Stimulated activated naive B cell treated with anti-CD40 and anti-IgM and Interleukin-4, amounts not matched to agents 10 μg/mL and 1 μg/mL and 100 μg/mL, for 72 hours (primary cell): ENCODE results near the gene CHRM3.
"Not testable (repeated sequence)": the region's sequence is repeated elsewhere in the genome, so short reads cannot be mapped to it uniquely, and the experiment has no call there.

Experiments used
- ATAC-seq, 2 donors: fragments of 150-1000 bp; cut with Tn5 transposase; replicated peaks; 2 replicates each; pipeline ENCODE4 v1.10.0; 2021; ENCODE audit warnings: moderate library complexity in 1 of 2
- DNase-seq: peaks from one replicate; pipeline ENCODE4 v3.0.0; 2021
- H3K27ac Mint-ChIP-seq: one replicate; pipeline ENCODE4 v1.8.0; 2022; ENCODE audit warnings: mild to moderate bottlenecking, mixed read lengths
- H3K27me3 Mint-ChIP-seq, 2 donors: one replicate each; pipeline ENCODE4 v1.8.0; 2022; ENCODE audit warnings: mixed read lengths in 2 of 2
- H3K36me3 Mint-ChIP-seq, 2 donors: one replicate each; pipeline ENCODE4 v1.8.0; 2022; ENCODE audit warnings: mixed read lengths in 2 of 2, mild to moderate bottlenecking in 1 of 2
- H3K4me1 Mint-ChIP-seq, 2 donors: one replicate each; pipeline ENCODE4 v1.8.0; 2022; ENCODE audit warnings: mixed read lengths in 2 of 2, mild to moderate bottlenecking in 1 of 2
- H3K4me3 Mint-ChIP-seq, 2 donors: one replicate each; pipeline ENCODE4 v1.8.0; 2022; ENCODE audit warnings: mild to moderate bottlenecking in 2 of 2, mixed read lengths in 2 of 2, moderate library complexity in 1 of 2
- H3K9me3 Mint-ChIP-seq, 2 donors: one replicate each; pipeline ENCODE4 v1.8.0; 2022; ENCODE audit warnings: mixed read lengths in 2 of 2, mild to moderate bottlenecking in 1 of 2

The CHRM3 gene

DNA sequence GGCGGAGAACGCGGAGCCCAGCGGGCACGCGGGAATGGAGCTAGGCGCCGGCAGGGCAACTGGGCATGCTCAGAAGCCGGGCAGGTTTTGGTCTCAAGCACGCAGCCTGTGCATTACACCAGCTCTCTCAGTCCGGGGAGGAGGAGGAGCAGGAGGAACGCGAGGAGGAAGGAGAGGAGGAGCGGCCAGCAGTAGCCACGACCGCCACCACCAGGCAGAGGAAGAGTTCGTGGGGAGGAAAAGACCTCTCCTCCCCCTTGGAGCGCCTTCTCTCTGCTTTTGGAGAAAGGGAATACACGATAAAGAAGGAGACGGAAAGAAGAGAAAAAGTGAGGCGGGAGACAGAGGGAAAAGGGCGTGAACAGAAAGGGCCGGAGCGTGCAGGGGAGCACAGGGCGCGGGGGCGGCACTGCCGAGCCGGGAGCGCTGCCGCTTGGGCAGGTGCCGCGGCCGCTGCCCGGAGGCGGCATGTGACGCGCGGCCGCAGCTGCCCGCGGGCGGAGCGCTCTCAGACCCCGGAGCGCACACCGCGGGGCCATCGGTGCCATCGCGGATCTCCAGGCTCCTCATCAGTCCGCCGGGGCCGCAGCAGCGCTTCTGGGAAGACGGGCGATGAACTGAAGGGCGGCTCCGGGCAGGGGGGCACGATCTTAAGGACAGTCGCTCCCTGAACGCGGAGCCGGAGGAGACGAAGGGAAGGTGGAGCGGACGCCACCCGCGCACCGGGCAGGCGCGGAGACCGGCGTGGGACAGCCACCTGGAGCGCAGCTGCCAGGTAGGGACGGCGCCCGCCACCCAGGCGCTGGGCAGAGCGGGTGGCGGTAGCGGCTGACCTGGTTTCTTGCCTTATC is at the start of gene CHRM3:
Gene CHRM3 (plus strand): TSS at position 116 of the 851 bp plus-strand sequence. CDS start 520,884 bp downstream, outside the sequence.
- Mint-ChIP-seq H3K27me3 (peaks cover 36 to 50% of the 10 kb centered on the region in 2 donors), H3K9me3 (no peaks in the 10 kb centered on the region), H3K27ac (peak within 1 kb of the TSS; percentile 79), H3K36me3 (no peaks in the 10 kb centered on the region), H3K4me1 (peaks cover 7 to 20% of the 10 kb centered on the region in 2 donors), H3K4me3 (peak within 1 kb of the TSS; percentile 59 to 64)
- no peak for DNase-seq
- no peak for ATAC-seq

DNA sequence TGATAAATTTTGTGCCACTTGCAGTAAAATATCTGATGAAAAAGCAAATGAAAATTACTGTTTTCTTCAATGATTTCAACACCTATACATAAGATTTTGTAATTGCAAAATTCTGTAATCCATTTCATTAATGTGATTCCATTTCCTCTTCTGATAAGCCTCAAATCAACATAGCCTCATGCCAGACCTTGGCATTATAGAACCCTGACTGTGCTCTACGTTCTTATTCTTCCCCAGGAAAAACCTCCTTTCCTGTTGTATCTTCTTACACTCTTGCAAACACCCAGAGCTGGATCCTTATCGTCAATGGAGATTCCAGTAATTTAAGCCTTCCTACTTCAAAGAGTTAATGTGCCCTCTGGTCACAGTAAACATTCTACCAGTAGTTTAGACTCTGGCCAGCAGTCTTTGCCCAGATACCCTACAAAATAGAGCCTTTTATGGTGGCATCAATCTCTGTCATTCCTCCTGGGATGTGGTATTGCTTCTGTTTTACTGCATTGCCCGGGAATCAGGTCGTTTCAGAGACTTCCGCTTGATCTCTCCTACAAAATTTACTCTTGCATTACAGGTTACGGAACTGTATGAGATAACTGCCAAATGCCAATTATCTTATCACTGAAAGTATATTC is 48.5 kb upstream of the CHRM3 start:
- H3K27ac Mint-ChIP-seq, result no peak overlapping the region
- ATAC-seq (no peak), DNase-seq (no peak)
- H3K36me3 Mint-ChIP-seq, result no peaks in the 10 kb centered on the region
- H3K27me3 Mint-ChIP-seq, result no peaks in the 10 kb centered on the region
- H3K4me1 Mint-ChIP-seq, result no peaks in the 10 kb centered on the region
- no peak overlapping the region for H3K4me3 Mint-ChIP-seq
- peaks cover 0 to 7% of the 10 kb centered on the region in 2 donors for H3K9me3 Mint-ChIP-seq

DNA sequence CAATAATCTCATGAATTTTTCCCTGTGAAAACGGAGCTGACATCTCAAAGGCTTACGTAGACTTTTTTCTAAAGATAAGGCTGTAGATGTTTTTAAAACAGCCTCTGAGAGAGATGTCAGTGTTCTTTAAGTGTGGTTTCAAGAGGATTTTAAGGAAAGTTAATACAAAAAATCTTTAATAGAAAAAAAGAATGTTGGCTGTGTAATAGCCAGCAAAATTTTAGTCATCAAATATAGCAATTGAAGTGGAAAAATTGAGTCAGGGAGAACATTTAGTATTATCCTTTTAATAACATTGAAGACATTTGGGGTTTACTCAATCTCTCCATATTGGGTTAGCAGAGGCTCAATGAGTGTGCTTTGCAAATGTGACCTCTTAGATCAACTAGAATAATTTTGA is 38.6 kb upstream of the CHRM3 start:
- Mint-ChIP-seq H3K4me1 (no peaks in the 10 kb centered on the region), H3K27ac (no peak overlapping the region), H3K36me3 (no peaks in the 10 kb centered on the region), H3K4me3 (no peak overlapping the region), H3K27me3 (no peaks in the 10 kb centered on the region), H3K9me3 (peaks cover 0 to under 1% of the 10 kb centered on the region in 2 donors)
- no peak for DNase-seq
- ATAC-seq, result no peak

DNA sequence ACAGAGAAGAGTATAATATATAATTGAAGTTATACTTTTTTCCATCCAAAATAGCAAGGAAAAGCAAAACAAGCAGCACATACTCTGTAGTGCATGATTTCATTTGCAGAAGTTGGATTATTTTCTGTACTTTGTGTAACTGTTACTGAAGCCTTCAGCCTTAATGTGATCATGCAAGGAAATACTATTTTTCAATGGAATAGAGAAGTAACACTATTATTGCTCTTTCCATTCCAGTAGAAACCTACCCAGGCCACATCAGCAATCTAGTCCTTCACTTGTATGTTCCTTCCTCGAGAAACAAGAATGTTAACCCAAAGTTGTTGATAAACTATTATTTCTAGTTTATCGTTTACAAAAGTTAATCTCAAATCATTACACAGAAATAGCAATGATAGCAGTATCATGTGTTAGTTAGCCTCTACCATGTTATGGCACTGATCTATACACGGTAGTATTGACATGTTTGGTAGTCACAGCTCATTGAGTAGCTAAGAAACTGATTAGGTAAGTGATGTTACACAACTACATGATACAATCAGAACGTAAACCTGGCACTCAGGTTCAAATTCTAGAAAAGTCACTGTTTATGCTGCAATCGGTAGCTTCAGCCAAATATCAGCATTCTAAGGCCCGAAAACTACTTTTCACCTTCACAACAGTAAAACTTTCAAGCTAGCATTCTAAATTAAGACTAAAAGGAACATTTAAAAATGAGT is 37.6 kb upstream of the CHRM3 start:
- no peak for ATAC-seq
- no peak for DNase-seq
- no peaks in the 10 kb centered on the region for H3K4me1 Mint-ChIP-seq
- H3K27me3 Mint-ChIP-seq, result no peaks in the 10 kb centered on the region
- H3K9me3 Mint-ChIP-seq, result peaks cover 0 to 2% of the 10 kb centered on the region in 2 donors
- H3K36me3 Mint-ChIP-seq, result no peaks in the 10 kb centered on the region
- no peak overlapping the region for H3K4me3 Mint-ChIP-seq
- H3K27ac Mint-ChIP-seq, result no peak overlapping the region

DNA sequence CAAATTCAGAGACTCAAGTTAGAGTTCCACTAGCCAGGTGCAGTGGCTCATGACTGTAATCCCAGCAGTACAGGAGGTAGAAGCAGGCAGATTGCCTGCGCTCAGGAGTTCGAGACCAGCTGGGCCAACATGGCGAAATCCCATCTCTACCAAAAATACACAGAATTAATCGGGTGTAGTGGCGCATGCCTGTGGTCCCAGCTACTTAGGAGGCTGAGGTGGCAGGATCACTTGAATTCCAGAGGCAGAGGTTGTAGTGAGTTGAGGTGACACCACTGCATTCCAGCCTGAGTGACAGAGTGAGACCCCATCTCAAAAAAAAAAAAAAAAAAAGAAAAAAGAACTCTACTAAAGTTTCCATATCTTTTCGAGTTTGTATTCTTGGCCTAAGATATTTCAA is 36.7 kb upstream of the CHRM3 start:
- DNase-seq, result no peak
- H3K4me1 Mint-ChIP-seq, result no peaks in the 10 kb centered on the region
- H3K9me3 Mint-ChIP-seq, result peaks cover 0 to 2% of the 10 kb centered on the region in 2 donors
- H3K27ac Mint-ChIP-seq, result no peak overlapping the region
- no peaks in the 10 kb centered on the region for H3K27me3 Mint-ChIP-seq
- no peak for ATAC-seq
- no peak overlapping the region for H3K4me3 Mint-ChIP-seq
- H3K36me3 Mint-ChIP-seq, result no peaks in the 10 kb centered on the region

DNA sequence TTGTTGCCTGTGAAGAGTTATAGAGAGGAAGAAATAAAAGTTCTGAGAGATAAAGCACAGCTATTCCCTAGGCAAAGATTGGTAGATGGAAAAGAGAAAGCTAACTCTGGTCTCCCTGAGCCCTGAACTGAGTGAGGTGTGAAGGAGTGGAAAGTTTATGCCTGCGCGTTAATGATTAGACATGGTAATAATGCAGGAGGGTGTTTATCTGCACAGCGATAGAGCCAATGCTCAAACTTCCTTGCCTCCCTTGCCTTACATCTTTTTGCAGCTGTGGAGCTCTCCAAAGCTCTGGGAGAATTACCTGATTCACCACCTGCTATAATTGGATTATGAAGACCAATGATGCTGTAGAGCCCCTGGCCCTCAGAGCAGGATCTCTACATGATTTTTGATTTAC is 32.8 kb upstream of the CHRM3 start:
- no peaks in the 10 kb centered on the region for H3K27me3 Mint-ChIP-seq
- H3K4me3 Mint-ChIP-seq, result no peak overlapping the region
- H3K4me1 Mint-ChIP-seq, result no peaks in the 10 kb centered on the region
- H3K9me3 Mint-ChIP-seq, result peaks cover 0 to 2% of the 10 kb centered on the region in 2 donors
- H3K27ac Mint-ChIP-seq, result no peak overlapping the region
- DNase-seq, result no peak
- no peak for ATAC-seq
- no peaks in the 10 kb centered on the region for H3K36me3 Mint-ChIP-seq

DNA sequence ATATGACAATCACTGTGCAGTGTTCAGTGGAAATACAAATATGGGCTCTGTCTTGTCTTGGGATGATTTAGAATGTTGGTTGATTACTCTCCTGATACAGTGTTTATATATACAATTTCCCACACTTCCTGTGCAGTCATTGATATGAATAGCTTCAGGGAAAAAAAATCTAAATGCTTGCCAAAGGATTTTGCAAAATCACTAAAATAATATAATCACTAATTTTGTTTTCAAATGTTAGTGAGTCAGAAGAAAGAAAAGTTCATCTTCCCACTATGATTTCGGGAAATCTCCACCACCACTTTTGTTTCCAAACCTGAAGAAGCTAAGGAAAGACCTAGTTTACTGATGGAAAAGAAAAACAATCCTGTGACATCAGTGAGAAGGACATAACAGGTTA is 32.1 kb upstream of the CHRM3 start:
- H3K27ac Mint-ChIP-seq, result no peak overlapping the region
- no peaks in the 10 kb centered on the region for H3K4me1 Mint-ChIP-seq
- no peaks in the 10 kb centered on the region for H3K27me3 Mint-ChIP-seq
- ATAC-seq (no peak), DNase-seq (no peak)
- H3K36me3 Mint-ChIP-seq, result no peaks in the 10 kb centered on the region
- H3K9me3 Mint-ChIP-seq, result peaks cover 0 to 2% of the 10 kb centered on the region in 2 donors
- no peak overlapping the region for H3K4me3 Mint-ChIP-seq

DNA sequence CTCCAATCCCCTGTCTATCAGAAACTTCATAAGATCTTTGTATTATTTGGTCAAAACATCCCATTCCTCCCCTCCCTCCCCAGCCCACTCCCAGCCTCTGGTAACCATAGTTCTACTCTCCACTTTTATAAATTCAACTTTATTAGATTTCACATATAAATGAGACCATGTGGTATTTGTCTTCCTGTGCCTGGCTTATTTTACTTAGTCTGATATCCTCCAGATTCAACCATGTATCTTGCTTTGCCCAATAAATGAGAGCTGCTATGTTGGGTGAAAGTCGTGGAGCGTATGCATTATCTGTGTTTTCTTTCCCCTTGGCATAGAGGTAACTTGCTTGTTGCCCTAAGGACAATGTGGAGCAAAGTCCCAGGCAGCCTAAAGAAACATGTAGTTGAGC is 28.5 kb upstream of the CHRM3 start:
- Mint-ChIP-seq H3K4me3 (no peak overlapping the region), H3K36me3 (no peaks in the 10 kb centered on the region), H3K27ac (no peak overlapping the region), H3K9me3 (no peaks in the 10 kb centered on the region), H3K4me1 (no peaks in the 10 kb centered on the region), H3K27me3 (no peaks in the 10 kb centered on the region)
- no peak for DNase-seq
- ATAC-seq, result no peak

DNA sequence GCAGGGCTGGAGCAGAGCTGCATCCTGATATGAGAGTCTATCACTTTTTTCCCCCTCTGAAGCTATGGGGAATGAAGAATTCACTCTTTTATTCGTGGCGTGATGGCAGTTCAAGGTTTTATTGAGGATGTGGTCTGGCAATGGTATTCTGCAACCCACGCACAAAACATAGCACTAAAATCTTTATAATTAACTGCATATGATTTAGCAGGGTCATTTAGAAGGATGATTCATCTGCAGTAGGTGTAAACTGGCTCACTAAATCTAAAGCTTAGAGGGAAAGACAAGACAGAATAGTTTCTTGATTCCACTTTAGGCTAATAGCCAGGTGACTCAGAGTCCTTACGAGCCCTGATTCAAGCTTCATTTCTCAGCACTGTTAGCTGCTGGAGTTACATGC is 25.0 kb upstream of the CHRM3 start:
- H3K36me3 Mint-ChIP-seq, result no peaks in the 10 kb centered on the region
- no peaks in the 10 kb centered on the region for H3K4me1 Mint-ChIP-seq
- ATAC-seq (no peak), DNase-seq (no peak)
- H3K9me3 Mint-ChIP-seq, result peaks cover 0 to 4% of the 10 kb centered on the region in 2 donors
- H3K27me3 Mint-ChIP-seq, result no peaks in the 10 kb centered on the region
- H3K27ac Mint-ChIP-seq, result no peak overlapping the region
- H3K4me3 Mint-ChIP-seq, result no peak overlapping the region

DNA sequence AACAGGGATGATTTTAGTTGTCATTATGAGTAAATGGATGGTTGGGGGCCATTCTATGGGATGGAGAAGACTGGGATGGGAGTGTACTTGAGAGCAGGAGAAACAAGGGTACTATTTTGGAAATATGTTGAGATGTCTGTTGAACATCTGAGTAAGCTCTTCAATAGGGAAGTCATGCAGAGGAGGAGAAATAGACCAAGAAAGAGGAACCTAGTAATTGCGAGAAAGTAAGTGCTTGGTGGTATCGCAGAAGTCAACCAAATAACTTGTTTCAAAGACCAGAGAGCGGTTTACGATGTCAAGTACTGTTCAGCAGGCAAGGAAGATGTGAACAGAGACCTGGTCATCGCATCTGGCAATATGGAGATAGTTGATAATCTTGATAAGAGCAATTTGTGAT is 22.4 kb upstream of the CHRM3 start:
- no peak for DNase-seq
- Mint-ChIP-seq H3K9me3 (peaks cover 0 to 4% of the 10 kb centered on the region in 2 donors), H3K27ac (no peak overlapping the region), H3K36me3 (no peaks in the 10 kb centered on the region), H3K27me3 (no peaks in the 10 kb centered on the region), H3K4me3 (no peak overlapping the region), H3K4me1 (no peaks in the 10 kb centered on the region)
- no peak for ATAC-seq

DNA sequence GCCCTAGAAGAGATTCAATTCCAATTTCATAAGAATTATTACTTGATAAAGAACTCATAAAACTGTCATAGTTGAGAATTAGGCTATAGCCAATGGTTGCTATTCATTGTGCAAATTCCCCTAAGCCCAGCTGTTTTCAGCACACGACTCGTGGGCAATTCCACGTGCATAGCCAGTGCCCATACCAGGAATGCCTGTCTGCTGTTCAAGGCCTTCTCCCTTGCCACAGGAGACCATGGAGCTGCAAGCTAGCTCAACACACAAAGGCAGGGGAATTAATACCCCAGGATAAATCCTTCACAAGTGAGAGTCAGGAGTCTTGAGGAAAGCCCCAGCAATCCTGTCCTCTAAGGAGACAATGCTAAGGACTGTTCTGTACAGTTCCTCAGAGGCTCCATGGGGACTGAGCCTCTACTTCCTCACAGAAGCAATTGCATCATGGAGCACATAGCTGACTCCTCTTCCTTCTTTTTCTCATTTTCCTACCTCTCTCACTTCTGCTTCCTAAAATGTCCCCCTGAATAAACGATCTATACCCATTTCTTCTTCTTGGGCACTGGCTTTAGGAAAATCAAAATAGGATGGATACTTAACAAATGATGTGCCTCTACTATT is 19.1 kb upstream of the CHRM3 start:
- H3K9me3 Mint-ChIP-seq, result peaks cover 0 to 4% of the 10 kb centered on the region in 2 donors
- no peaks in the 10 kb centered on the region for H3K27me3 Mint-ChIP-seq
- H3K4me1 Mint-ChIP-seq, result no peaks in the 10 kb centered on the region
- H3K4me3 Mint-ChIP-seq, result no peak overlapping the region
- no peaks in the 10 kb centered on the region for H3K36me3 Mint-ChIP-seq
- no peak for ATAC-seq
- DNase-seq, result no peak
- no peak overlapping the region for H3K27ac Mint-ChIP-seq

DNA sequence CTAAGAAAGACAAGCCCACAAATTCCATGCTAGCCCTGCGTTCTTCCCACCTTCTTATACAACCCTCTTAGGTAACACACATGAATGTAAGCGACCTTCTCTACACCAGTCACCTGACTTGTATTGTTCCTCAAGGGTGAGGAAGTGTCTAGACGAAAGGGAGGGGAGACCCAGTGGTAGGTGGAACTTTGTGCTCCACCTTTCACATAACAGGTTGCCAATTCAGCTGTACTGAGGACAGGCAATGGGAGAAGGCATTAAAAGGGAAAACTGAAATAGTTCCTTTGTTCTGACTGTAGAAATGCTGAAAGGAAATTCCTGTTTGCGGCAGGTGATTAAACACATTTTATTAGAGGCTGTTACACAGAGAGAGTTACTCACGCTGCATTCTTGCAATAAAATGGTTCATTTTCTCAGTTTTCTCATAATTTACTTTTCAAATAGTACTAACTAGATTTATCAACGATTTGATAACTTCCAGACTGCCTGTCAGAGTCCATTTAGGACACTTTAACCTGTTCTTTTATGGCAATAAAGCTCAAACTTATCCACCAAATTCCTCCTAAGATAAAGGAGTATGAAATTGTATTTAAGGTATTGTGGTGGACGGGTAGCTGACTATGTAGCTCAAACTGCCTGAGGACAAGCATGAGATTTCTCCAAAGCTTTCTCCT is 17.8 kb upstream of the CHRM3 start:
- no peak for ATAC-seq
- no peaks in the 10 kb centered on the region for H3K36me3 Mint-ChIP-seq

DNA sequence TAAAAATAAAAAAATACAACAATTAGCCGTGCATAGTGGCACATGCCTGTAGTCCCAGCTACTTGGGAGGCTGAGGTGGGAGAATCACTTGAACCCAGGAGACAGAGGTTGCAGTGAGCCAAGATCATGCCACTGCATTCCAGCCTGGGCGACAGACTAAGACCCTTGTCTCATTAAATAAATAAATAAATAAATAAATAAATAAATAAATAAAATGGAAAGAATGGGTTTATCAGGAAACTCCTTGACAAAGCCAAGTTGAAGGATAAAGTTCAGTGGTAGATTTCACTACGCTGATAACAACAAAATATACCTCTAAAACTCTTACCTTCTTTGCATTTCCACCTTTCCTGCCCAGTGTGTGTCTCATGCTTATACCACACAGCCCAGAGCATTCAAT is 15.5 kb upstream of the CHRM3 start:
- H3K4me3 Mint-ChIP-seq, H3K36me3 Mint-ChIP-seq, H3K27me3 Mint-ChIP-seq, H3K4me1 Mint-ChIP-seq, DNase-seq, ATAC-seq, H3K9me3 Mint-ChIP-seq, H3K27ac Mint-ChIP-seq: not testable (repeated sequence)

More for the DNA sequence above, 17.8 kb upstream of the CHRM3 start:
- Mint-ChIP-seq H3K9me3 (peaks cover 4 to 6% of the 10 kb centered on the region in 2 donors), H3K27ac (no peak overlapping the region), H3K27me3 (no peaks in the 10 kb centered on the region), H3K4me1 (no peaks in the 10 kb centered on the region), H3K4me3 (no peak overlapping the region)
- DNase-seq, result no peak

DNA sequence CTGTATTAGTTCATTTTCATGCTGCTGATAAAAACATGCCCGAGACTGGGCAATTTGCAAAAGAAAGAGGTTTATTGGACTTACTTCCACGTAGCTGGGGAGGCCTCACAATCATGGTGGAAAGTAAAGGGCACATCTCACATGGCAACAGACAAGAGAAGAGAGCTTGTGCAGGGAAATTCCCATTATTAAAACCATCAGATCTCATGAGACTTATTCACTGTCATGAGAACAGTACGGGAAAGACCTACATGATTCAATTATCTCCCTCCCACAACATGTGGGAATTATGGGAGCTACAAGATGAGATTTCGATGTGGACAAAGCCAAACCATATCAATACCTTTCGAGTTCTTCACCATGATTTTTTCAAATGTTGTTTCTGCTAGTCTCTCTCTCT is 3.7 kb upstream of the CHRM3 start:
- H3K27me3 Mint-ChIP-seq, result peaks cover 23 to 25% of the 10 kb centered on the region in 2 donors
- peaks cover 0 to 4% of the 10 kb centered on the region in 2 donors for H3K9me3 Mint-ChIP-seq
- no peak for ATAC-seq
- H3K4me3 Mint-ChIP-seq, result no peak overlapping the region
- no peaks in the 10 kb centered on the region for H3K36me3 Mint-ChIP-seq
- H3K27ac Mint-ChIP-seq, result no peak overlapping the region
- no peak for DNase-seq
- H3K4me1 Mint-ChIP-seq, result peaks cover 7 to 16% of the 10 kb centered on the region in 2 donors
